Measurements from ENCODE around the gene PTPRR. TPM values are rescaled to one million over a fixed set of nuclear protein-coding genes. Genes with fewer than 3 reads are reported as not detected.

Gene PTPRR
- total RNA-seq, 1 donor from 2014 or later, result 1.4 TPM

DNA sequence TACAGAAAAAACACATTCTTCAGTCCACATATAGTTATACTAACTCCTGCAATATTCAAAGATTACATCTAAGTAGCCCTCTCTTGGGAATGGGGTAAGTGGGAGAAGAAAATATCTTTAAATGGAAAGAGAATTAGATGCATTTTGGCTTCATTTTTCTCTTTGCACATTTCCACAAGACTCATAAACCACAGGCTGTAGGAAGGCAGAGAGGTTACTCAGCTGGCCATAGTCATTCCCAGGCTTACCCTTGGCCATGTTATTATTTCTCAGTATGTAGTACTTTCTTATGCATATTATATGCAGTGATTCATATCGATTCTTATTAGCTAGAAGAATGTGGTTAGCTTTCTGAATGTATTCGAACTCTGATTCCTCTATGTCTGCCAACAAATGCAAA, 92.2 kb downstream of the PTPRR start:
- H3K9me3 Mint-ChIP-seq (ENCODE audit: unreplicated experiment), result no peaks in the 10 kb centered on the region
- peaks cover 7% of the 10 kb centered on the region for H3K4me1 Mint-ChIP-seq (ENCODE audit: low read depth, unreplicated experiment)
- Histone ChIP-seq H3K36me3 (ENCODE audit: insufficient read depth, low read length) (no peaks in the 10 kb centered on the region), H3K27me3 (ENCODE audit: insufficient read depth, low read length) (no peaks in the 10 kb centered on the region), H3K4me3 (ENCODE audit: insufficient read depth, low read depth, low read length) (no peak overlapping the region), H4K20me1 (ENCODE audit: insufficient read depth, low read length) (no peaks in the 10 kb centered on the region), H3K4me1 (ENCODE audit: insufficient read depth, low read length) (no peaks in the 10 kb centered on the region), H3K4me2 (ENCODE audit: low read length) (no peak overlapping the region), H3K79me2 (ENCODE audit: insufficient read depth, low read length) (no peaks in the 10 kb centered on the region), H3K27ac (ENCODE audit: low read depth, low read length) (no peak overlapping the region), H3K9me3 (ENCODE audit: insufficient read depth, low read depth, low read length) (no peaks in the 10 kb centered on the region), H2AFZ (ENCODE audit: low read depth, low read length) (no peak overlapping the region), H3K9ac (ENCODE audit: low read length) (no peak overlapping the region)
- H3K36me3 Mint-ChIP-seq (ENCODE audit: low read depth, unreplicated experiment), result no peaks in the 10 kb centered on the region
- TF ChIP-seq CTCF (IDR thresholded peaks at IDR 0.05; ENCODE audit: insufficient read depth, low read depth, low read length), result no peak
- FAIRE-seq, result no peak
- peak; percentile 54 for DNase-seq (ENCODE audit: low read depth)
- H3K27ac Mint-ChIP-seq (ENCODE audit: unreplicated experiment), result no peak overlapping the region
- H3K4me3 Mint-ChIP-seq (ENCODE audit: unreplicated experiment), result no peak overlapping the region
- no peaks in the 10 kb centered on the region for H3K27me3 Mint-ChIP-seq (ENCODE audit: low read depth, unreplicated experiment)

DNA sequence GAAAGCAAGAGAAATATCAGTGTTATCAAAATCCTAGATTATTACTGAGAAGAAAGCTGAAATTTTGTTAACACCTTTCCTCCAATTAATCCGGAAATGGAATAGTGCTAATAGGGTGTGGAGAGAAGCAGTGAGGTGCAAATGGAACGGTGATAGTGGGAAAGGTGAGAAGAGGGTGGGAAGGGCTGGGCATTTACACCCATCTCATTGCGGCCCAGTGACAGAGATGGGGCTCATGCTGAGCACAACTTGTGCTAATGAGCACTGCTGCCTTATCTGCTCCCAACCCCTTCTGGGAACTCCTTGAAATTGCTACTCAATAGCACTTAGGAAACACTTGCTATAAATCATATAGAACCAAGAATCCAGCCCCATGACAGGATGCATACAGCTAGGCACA, 94.4 kb downstream of the PTPRR start:
- Mint-ChIP-seq H3K4me3 (ENCODE audit: unreplicated experiment) (no peak overlapping the region), H3K9me3 (ENCODE audit: unreplicated experiment) (no peaks in the 10 kb centered on the region), H3K36me3 (ENCODE audit: low read depth, unreplicated experiment) (no peaks in the 10 kb centered on the region), H3K27ac (ENCODE audit: unreplicated experiment) (no peak overlapping the region), H3K27me3 (ENCODE audit: low read depth, unreplicated experiment) (no peaks in the 10 kb centered on the region), H3K4me1 (ENCODE audit: low read depth, unreplicated experiment) (no peaks in the 10 kb centered on the region)
- Histone ChIP-seq H3K79me2 (ENCODE audit: insufficient read depth, low read length) (no peaks in the 10 kb centered on the region), H3K9ac (ENCODE audit: low read length) (no peak overlapping the region), H4K20me1 (ENCODE audit: insufficient read depth, low read length) (no peaks in the 10 kb centered on the region), H3K4me1 (ENCODE audit: insufficient read depth, low read length) (no peaks in the 10 kb centered on the region), H3K4me2 (ENCODE audit: low read length) (no peak overlapping the region), H2AFZ (ENCODE audit: low read depth, low read length) (no peak overlapping the region), H3K4me3 (ENCODE audit: insufficient read depth, low read depth, low read length) (no peak overlapping the region), H3K36me3 (ENCODE audit: insufficient read depth, low read length) (no peaks in the 10 kb centered on the region), H3K9me3 (ENCODE audit: insufficient read depth, low read depth, low read length) (no peaks in the 10 kb centered on the region), H3K27ac (ENCODE audit: low read depth, low read length) (no peak overlapping the region), H3K27me3 (ENCODE audit: insufficient read depth, low read length) (no peaks in the 10 kb centered on the region)
- TF ChIP-seq CTCF (IDR thresholded peaks at IDR 0.05; ENCODE audit: insufficient read depth, low read depth, low read length) (no peak), EZH2 (IDR thresholded peaks at IDR 0.05; ENCODE audit: insufficient read depth, low read length) (no peak)
- no peak for FAIRE-seq
- DNase-seq (ENCODE audit: low read depth), result no peak

DNA sequence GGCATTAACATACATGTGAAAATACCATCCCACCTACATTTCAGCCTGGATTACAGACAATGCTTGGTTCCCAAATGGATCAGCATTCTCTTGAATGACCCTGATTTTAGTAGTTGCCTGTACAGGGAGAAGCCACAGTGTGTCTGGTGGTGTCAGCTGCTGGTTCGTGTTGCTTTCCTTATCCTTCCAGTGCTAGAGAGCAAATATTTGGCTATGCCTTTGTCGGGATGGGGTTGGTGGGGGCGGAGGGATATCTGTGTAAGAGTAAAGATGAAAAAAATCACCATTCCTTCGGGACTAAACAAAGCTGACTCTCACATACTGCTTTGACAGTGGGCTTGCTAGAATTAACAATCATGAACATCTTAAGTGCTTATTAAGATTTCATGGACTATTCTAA, 96.0 kb downstream of the PTPRR start:
- no peak overlapping the region for H3K27ac Mint-ChIP-seq (ENCODE audit: unreplicated experiment)
- H3K4me1 Mint-ChIP-seq (ENCODE audit: low read depth, unreplicated experiment), result no peaks in the 10 kb centered on the region
- Histone ChIP-seq H3K4me1 (ENCODE audit: insufficient read depth, low read length) (no peaks in the 10 kb centered on the region), H3K4me3 (ENCODE audit: insufficient read depth, low read depth, low read length) (no peak overlapping the region), H3K27ac (ENCODE audit: low read depth, low read length) (no peak overlapping the region), H3K79me2 (ENCODE audit: insufficient read depth, low read length) (no peaks in the 10 kb centered on the region), H2AFZ (ENCODE audit: low read depth, low read length) (no peak overlapping the region), H3K36me3 (ENCODE audit: insufficient read depth, low read length) (no peaks in the 10 kb centered on the region), H3K9me3 (ENCODE audit: insufficient read depth, low read depth, low read length) (no peaks in the 10 kb centered on the region), H4K20me1 (ENCODE audit: insufficient read depth, low read length) (no peaks in the 10 kb centered on the region), H3K27me3 (ENCODE audit: insufficient read depth, low read length) (no peaks in the 10 kb centered on the region), H3K9ac (ENCODE audit: low read length) (no peak overlapping the region), H3K4me2 (ENCODE audit: low read length) (no peak overlapping the region)
- DNase-seq (ENCODE audit: low read depth) (no peak), FAIRE-seq (no peak)
- no peak overlapping the region for H3K4me3 Mint-ChIP-seq (ENCODE audit: unreplicated experiment)
- no peaks in the 10 kb centered on the region for H3K36me3 Mint-ChIP-seq (ENCODE audit: low read depth, unreplicated experiment)
- TF ChIP-seq CTCF (IDR thresholded peaks at IDR 0.05; ENCODE audit: insufficient read depth, low read depth, low read length) (no peak), EZH2 (IDR thresholded peaks at IDR 0.05; ENCODE audit: insufficient read depth, low read length) (no peak)
- H3K9me3 Mint-ChIP-seq (ENCODE audit: unreplicated experiment), result no peaks in the 10 kb centered on the region
- no peaks in the 10 kb centered on the region for H3K27me3 Mint-ChIP-seq (ENCODE audit: low read depth, unreplicated experiment)
